ENCODE measurements around the gene DENND5B. TPM values are rescaled to one million over a fixed set of nuclear protein-coding genes. Genes with fewer than 3 reads are reported as not detected.
"Not testable (repeated sequence)": the region's sequence is repeated elsewhere in the genome, so short reads cannot be mapped to it uniquely, and the experiment has no call there.

The DENND5B gene
- total RNA-seq, 2 donors from 2014 or later: 10.5 to 14.4 TPM

GRCh38 chr12:31599053-31599452 lies 8.1 kb upstream of the DENND5B start:
- intact Hi-C loops (cut with DNase I, micrococcal nuclease): no loop called here
- no peak for DNase-seq
- ATAC-seq: no peak

- ATAC-seq (no peak), DNase-seq (no peak)
- intact Hi-C loops (cut with DNase I, micrococcal nuclease): no loop called here
These were observed 6.1 kb upstream of the DENND5B start for GRCh38 chr12:31597066-31597465.

- intact Hi-C loops (cut with DNase I, micrococcal nuclease): no loop called here
- ATAC-seq: no peak
- DNase-seq: no peak
These were observed 3.7 kb upstream of the DENND5B start for GRCh38 chr12:31594681-31595080.

- intact Hi-C loops (cut with DNase I, micrococcal nuclease): no loop called here
- peak; percentile 17 to 27 for DNase-seq
These were observed 505 bp upstream of the DENND5B start for GRCh38 chr12:31591380-31591901.

GRCh38 chr12:31589904-31590641 lies 863 bp downstream of the DENND5B start:
- ATAC-seq (peak; percentile 88), DNase-seq (peak; percentile 72 to 78)
- intact Hi-C loops (cut with DNase I, micrococcal nuclease): no loop called here

More at GRCh38 chr12:31591380-31591901, 505 bp upstream of the DENND5B start:
- no peak for ATAC-seq

GRCh38 chr12:31589598-31589903 lies 1.4 kb downstream of the DENND5B start:
- no peak for DNase-seq
- intact Hi-C loops (cut with DNase I, micrococcal nuclease): no loop called here
- ATAC-seq: no peak

GRCh38 chr12:31588976-31589375 lies 2.0 kb downstream of the DENND5B start:
- intact Hi-C loops (cut with DNase I, micrococcal nuclease): no loop called here
- no peak for DNase-seq
- no peak for ATAC-seq

GRCh38 chr12:31586728-31587127 lies 4.2 kb downstream of the DENND5B start:
- intact Hi-C loops (cut with DNase I, micrococcal nuclease): no loop called here
- ATAC-seq: no peak
- no peak for DNase-seq

- DNase-seq (no peak), ATAC-seq (no peak)
- intact Hi-C loops (cut with DNase I, micrococcal nuclease): no loop called here
These were observed 5.0 kb downstream of the DENND5B start for GRCh38 chr12:31585895-31586294.

GRCh38 chr12:31585271-31585670 lies 5.7 kb downstream of the DENND5B start:
- intact Hi-C loops (cut with DNase I, micrococcal nuclease): no loop called here
- DNase-seq (no peak), ATAC-seq (no peak)

- no peak for ATAC-seq
- intact Hi-C loops (cut with DNase I, micrococcal nuclease): no loop called here
- DNase-seq: no peak
These were observed 6.2 kb downstream of the DENND5B start for GRCh38 chr12:31584782-31585181.

- DNase-seq: no peak
- intact Hi-C loops (cut with DNase I, micrococcal nuclease): no loop called here
- ATAC-seq: no peak
These were observed 7.1 kb downstream of the DENND5B start for GRCh38 chr12:31583878-31584277.

GRCh38 chr12:31582155-31582554 lies 8.8 kb downstream of the DENND5B start:
- intact Hi-C loops (cut with DNase I, micrococcal nuclease): no loop called here
- ATAC-seq: no peak

GRCh38 chr12:31578632-31579031 lies 12.3 kb downstream of the DENND5B start:
- intact Hi-C loops (cut with DNase I, micrococcal nuclease): no loop called here
- ATAC-seq (no peak), DNase-seq (no peak)

More at GRCh38 chr12:31582155-31582554, 8.8 kb downstream of the DENND5B start:
- no peak for DNase-seq

GRCh38 chr12:31574803-31575575 lies 15.9 kb downstream of the DENND5B start:
- no peak for ATAC-seq

GRCh38 chr12:31574367-31574766 lies 16.6 kb downstream of the DENND5B start:
- ATAC-seq; DNase-seq; intact Hi-C loops (cut with DNase I, micrococcal nuclease): not testable (repeated sequence)

More at GRCh38 chr12:31574803-31575575, 15.9 kb downstream of the DENND5B start:
- no peak for DNase-seq
- intact Hi-C loops (cut with DNase I, micrococcal nuclease): no loop called here

GRCh38 chr12:31572900-31573600 lies 17.9 kb downstream of the DENND5B start:
- no peak for ATAC-seq
- intact Hi-C loops (cut with DNase I, micrococcal nuclease): no loop called here
- DNase-seq: no peak

GRCh38 chr12:31570880-31571279 lies 20.1 kb downstream of the DENND5B start:
- DNase-seq (no peak), ATAC-seq (no peak)
- intact Hi-C loops (cut with DNase I, micrococcal nuclease): no loop called here

GRCh38 chr12:31569517-31569916 lies 21.4 kb downstream of the DENND5B start:
- ATAC-seq; intact Hi-C loops (cut with DNase I, micrococcal nuclease); DNase-seq: not testable (repeated sequence)

All from left colon (tissue), 2 donors.